Esophagus muscularis mucosa (tissue), 4 donors: Measurements from ENCODE around the gene ETV6.

Experiments
- EP300 ChIP-seq: sonication (generic); formaldehyde crosslinking; IDR thresholded peaks from one replicate; pipeline ENCODE4 v1.6.1; 2017; ENCODE audit warnings: antibody characterized with exemption
- POLR2A ChIP-seq: fragments of 450-650 bp; IDR thresholded peaks from one replicate; pipeline ENCODE4 v1.6.1; 2017; ENCODE audit warnings: antibody characterized with exemption, moderate library complexity, mild to moderate bottlenecking, low read depth
- POLR2AphosphoS5 ChIP-seq, 2 donors: sonication (generic); formaldehyde crosslinking; IDR thresholded peaks; one replicate each; pipeline ENCODE4 v1.6.1; 2017; ENCODE audit warnings: antibody characterized with exemption in 2 of 2
- TF ChIP-seq, protein P1 (sequence below), 3 experiments: fragments of 200-600 bp in 2 of 3; fragments of 450-650 bp in 1 of 3; sonication (generic) in 2 of 3; IDR thresholded peaks; one replicate each; pipeline ENCODE4 v1.5.1; 2017 to 2019; ENCODE audit warnings: antibody characterized with exemption in 3 of 3, mild to moderate bottlenecking in 2 of 3, moderate library complexity in 1 of 3

DNA sequence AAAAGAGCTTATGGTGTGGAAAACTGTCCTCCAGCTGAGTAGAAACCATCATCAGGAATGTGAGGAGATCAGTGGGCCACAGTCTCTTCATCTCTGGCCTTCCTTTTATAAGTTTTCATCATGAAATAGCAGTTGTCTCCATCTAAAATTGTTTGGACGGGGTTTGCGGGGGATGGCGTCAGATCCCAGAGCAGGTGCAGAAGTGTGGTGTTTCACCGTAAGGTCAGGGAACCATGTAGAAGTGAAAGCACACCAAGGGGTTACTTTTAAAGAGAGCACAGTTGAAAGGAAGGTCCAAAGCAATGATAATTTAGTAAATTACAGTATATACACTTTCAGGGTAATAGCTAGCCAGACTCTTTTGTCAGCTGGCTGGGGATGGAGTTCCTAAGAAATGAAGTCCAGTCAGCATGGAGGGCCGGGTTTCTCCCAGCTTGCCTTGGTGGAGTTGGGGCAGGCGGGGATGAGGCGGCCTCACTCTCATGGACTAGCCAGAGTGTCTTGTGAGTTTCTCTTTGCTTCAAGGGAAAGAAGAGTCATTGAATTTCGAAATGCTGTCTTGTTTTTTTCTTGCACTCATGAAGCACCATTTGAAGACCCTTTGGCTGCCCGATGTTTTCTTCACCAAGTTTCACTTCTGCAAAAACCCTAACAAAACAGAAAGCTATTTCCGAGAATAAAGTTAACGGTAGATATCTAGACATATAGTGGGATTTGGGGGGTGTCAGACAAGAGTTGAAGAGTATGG, 100.6 kb downstream of the ETV6 start:
- TF ChIP-seq, protein P1, sequence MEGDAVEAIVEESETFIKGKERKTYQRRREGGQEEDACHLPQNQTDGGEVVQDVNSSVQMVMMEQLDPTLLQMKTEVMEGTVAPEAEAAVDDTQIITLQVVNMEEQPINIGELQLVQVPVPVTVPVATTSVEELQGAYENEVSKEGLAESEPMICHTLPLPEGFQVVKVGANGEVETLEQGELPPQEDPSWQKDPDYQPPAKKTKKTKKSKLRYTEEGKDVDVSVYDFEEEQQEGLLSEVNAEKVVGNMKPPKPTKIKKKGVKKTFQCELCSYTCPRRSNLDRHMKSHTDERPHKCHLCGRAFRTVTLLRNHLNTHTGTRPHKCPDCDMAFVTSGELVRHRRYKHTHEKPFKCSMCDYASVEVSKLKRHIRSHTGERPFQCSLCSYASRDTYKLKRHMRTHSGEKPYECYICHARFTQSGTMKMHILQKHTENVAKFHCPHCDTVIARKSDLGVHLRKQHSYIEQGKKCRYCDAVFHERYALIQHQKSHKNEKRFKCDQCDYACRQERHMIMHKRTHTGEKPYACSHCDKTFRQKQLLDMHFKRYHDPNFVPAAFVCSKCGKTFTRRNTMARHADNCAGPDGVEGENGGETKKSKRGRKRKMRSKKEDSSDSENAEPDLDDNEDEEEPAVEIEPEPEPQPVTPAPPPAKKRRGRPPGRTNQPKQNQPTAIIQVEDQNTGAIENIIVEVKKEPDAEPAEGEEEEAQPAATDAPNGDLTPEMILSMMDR (IDR thresholded peaks at IDR 0.05) = no peak
- TF ChIP-seq EP300 (no peak), POLR2A (no peak), POLR2AphosphoS5 (IDR thresholded peaks at IDR 0.05) (peak in 1 of 2 donors; percentile 22)
